ENCODE data around the gene ZNF3.

ZNF3 gene

GRCh38 chr7:100051611-100052010 lies 29.9 kb downstream of the ZNF3 start:
- no peak for DNase-seq

GRCh38 chr7:100049441-100050291 lies 31.9 kb downstream of the ZNF3 start, which contains the start of gene ZSCAN21:
TSS of gene ZSCAN21 (plus strand) at chr7:100049774. CDS start at chr7:100057007, 7,233 bp downstream.
- DNase-seq: peak; percentile 85 to 89

GRCh38 chr7:100048680-100049079 lies 32.8 kb downstream of the ZNF3 start:
- DNase-seq: no peak

- no peak for DNase-seq
Measured at GRCh38 chr7:100044718-100045117, 36.8 kb downstream of the ZNF3 start.

- DNase-seq: no peak
Measured at GRCh38 chr7:100040575-100040974, 40.9 kb downstream of the ZNF3 start.

- no peak for DNase-seq
Measured at GRCh38 chr7:100038326-100038725, 43.2 kb downstream of the ZNF3 start.

GRCh38 chr7:100035876-100036275 lies 45.6 kb downstream of the ZNF3 start:
- no peak for DNase-seq

GRCh38 chr7:100034871-100035510 lies 46.5 kb downstream of the ZNF3 start:
- DNase-seq: no peak

GRCh38 chr7:100033526-100033925 lies 48.0 kb downstream of the ZNF3 start:
- no peak for DNase-seq

- no peak for DNase-seq
Measured at GRCh38 chr7:100029596-100029995, 51.9 kb downstream of the ZNF3 start.

- no peak for DNase-seq
Measured at GRCh38 chr7:100027197-100027596, 54.3 kb downstream of the ZNF3 start.

GRCh38 chr7:100024020-100024619 lies 57.4 kb downstream of the ZNF3 start:
- DNase-seq: no peak

GRCh38 chr7:100023526-100023925 lies 58.0 kb downstream of the ZNF3 start:
- DNase-seq: no peak

- no peak for DNase-seq
Measured at GRCh38 chr7:100022621-100023020, 58.9 kb downstream of the ZNF3 start.

GRCh38 chr7:100021297-100021696 lies 60.2 kb downstream of the ZNF3 start:
- DNase-seq: no peak

All from NCI-H1930 (cell line).